SU-DHL-6 (cell line): ENCODE measurements around the gene SUMO4.

ENCODE experiments used
- H2AFZ ChIP-seq: fragments of 200-600 bp; sonication (generic); 2 replicates; pipeline ENCODE4 v1.6.1; 2014; ENCODE audit warnings: low read depth, mild to moderate bottlenecking, moderate library complexity, mixed read lengths, antibody characterized with exemption, low read length; ENCODE audit not compliant: severe bottlenecking
- H3F3A ChIP-seq: fragments of 200-600 bp; shearing (Covaris generic); 2 replicates; pipeline ENCODE4 v1.6.0; 2016; ENCODE audit warnings: antibody characterized with exemption, mild to moderate bottlenecking; ENCODE audit not compliant: insufficient read depth
- H3K27ac ChIP-seq: fragments of 200-600 bp; sonication (generic); 2 replicates; pipeline ENCODE4 v1.5.1; 2016; ENCODE audit warnings: low read depth, mild to moderate bottlenecking, low read length, moderate library complexity, mixed read lengths
- H3K27me3 ChIP-seq: fragments of 200-600 bp; sonication (generic), shearing (Covaris generic); 2 replicates; pipeline ENCODE4 v1.6.0; 2014; ENCODE audit warnings: mild to moderate bottlenecking, low read length
- H3K36me3 ChIP-seq: fragments of 200-600 bp; sonication (generic); 2 replicates; pipeline ENCODE4 v1.6.1; 2014; ENCODE audit warnings: mild to moderate bottlenecking, low read length, mixed read lengths
- H3K4me2 ChIP-seq: fragments of 300-600, 200-600 bp; shearing (Covaris generic), sonication (generic); 2 replicates; pipeline ENCODE4 v1.6.0; 2014; ENCODE audit warnings: low read length, low read depth, mild to moderate bottlenecking; ENCODE audit not compliant: poor library complexity, severe bottlenecking
- H3K4me3 ChIP-seq: fragments of 200-600 bp; sonication (generic); 2 replicates; pipeline ENCODE4 v1.5.1; 2014; ENCODE audit warnings: antibody characterized with exemption, low read length, mild to moderate bottlenecking, mixed read lengths; ENCODE audit not compliant: insufficient read depth, poor library complexity, severe bottlenecking
- H3K79me2 ChIP-seq: fragments of 200-600 bp; sonication (generic); 2 replicates; pipeline ENCODE4 v1.6.1; 2014; ENCODE audit warnings: mild to moderate bottlenecking, low read length, moderate library complexity; ENCODE audit not compliant: insufficient read depth
- H3K9ac ChIP-seq: fragments of 200-600 bp; sonication (generic); 2 replicates; pipeline ENCODE4 v1.7.0; 2014; ENCODE audit warnings: mild to moderate bottlenecking, low read length
- H3K9me2 ChIP-seq: fragments of 200-600 bp; sonication (generic); replicated peaks from 2 replicates; pipeline ENCODE4 v1.6.1; 2014; ENCODE audit warnings: low read length; ENCODE audit not compliant: insufficient read depth
- H3K9me3 ChIP-seq: fragments of 200-600 bp; sonication (generic); 2 replicates; pipeline ENCODE4 v1.6.1; 2014; ENCODE audit warnings: low read length, mixed read lengths; ENCODE audit not compliant: insufficient read depth
- H4K20me1 ChIP-seq: fragments of 200-600 bp; sonication (generic); 2 replicates; pipeline ENCODE4 v1.6.1; 2014; ENCODE audit warnings: low read depth, mild to moderate bottlenecking, antibody characterized with exemption, low read length, moderate library complexity, mixed read lengths
- EZH2phosphoT487 ChIP-seq: fragments of 200-600 bp; sonication (generic), shearing (Covaris generic); conservative IDR thresholded peaks from 2 replicates; pipeline ENCODE4 v1.6.1; 2018; ENCODE audit warnings: mild to moderate bottlenecking, antibody characterized with exemption, low read length, moderate library complexity, mixed read lengths
- TF ChIP-seq, protein P1 (sequence below): fragments of 200-600 bp; sonication (generic); IDR thresholded peaks from one replicate; pipeline ENCODE4 v1.5.1; 2017; ENCODE audit warnings: antibody characterized with exemption, mild to moderate bottlenecking, low read length, moderate library complexity; ENCODE audit not compliant: insufficient read depth, poor library complexity, severe bottlenecking

The SUMO4 gene

DNA sequence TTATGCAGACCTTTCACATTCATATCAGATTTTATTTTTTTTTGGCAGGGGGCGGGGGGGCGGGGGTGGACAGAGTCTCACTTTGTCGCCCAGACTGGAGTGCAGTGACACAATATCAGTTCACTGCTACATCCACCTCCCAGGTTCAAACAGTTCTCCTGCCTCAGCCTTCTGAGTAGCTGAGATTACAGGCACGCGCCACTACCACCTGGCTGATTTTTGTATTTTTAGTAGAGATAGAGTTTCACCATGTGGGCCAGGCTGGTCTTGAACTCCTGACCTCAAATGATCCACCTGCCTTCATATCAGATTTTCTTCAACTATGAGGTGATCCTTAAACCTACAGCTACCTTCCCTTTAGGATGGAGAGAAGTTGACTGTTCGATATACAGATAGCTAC, 8.0 kb upstream of the SUMO4 start:
- Histone ChIP-seq H3K27ac (no peak overlapping the region), H3K4me2 (no peak overlapping the region), H3F3A (peaks cover 4% of the 10 kb centered on the region; the same call in 1 of the 2 replicates), H3K36me3 (peaks cover 5% of the 10 kb centered on the region), H3K9me2 (no peaks in the 10 kb centered on the region), H3K4me3 (no peak overlapping the region), H4K20me1 (no peaks in the 10 kb centered on the region), H3K27me3 (no peaks in the 10 kb centered on the region), H3K9me3 (no peaks in the 10 kb centered on the region), H3K9ac (no peak overlapping the region), H2AFZ (no peak overlapping the region), H3K79me2 (0 out of 2 replicates have a peak, but pooled peaks cover 14% of the 10 kb centered on the region)
- TF ChIP-seq EZH2phosphoT487: no peak
- TF ChIP-seq, protein P1, sequence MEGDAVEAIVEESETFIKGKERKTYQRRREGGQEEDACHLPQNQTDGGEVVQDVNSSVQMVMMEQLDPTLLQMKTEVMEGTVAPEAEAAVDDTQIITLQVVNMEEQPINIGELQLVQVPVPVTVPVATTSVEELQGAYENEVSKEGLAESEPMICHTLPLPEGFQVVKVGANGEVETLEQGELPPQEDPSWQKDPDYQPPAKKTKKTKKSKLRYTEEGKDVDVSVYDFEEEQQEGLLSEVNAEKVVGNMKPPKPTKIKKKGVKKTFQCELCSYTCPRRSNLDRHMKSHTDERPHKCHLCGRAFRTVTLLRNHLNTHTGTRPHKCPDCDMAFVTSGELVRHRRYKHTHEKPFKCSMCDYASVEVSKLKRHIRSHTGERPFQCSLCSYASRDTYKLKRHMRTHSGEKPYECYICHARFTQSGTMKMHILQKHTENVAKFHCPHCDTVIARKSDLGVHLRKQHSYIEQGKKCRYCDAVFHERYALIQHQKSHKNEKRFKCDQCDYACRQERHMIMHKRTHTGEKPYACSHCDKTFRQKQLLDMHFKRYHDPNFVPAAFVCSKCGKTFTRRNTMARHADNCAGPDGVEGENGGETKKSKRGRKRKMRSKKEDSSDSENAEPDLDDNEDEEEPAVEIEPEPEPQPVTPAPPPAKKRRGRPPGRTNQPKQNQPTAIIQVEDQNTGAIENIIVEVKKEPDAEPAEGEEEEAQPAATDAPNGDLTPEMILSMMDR: no peak

DNA sequence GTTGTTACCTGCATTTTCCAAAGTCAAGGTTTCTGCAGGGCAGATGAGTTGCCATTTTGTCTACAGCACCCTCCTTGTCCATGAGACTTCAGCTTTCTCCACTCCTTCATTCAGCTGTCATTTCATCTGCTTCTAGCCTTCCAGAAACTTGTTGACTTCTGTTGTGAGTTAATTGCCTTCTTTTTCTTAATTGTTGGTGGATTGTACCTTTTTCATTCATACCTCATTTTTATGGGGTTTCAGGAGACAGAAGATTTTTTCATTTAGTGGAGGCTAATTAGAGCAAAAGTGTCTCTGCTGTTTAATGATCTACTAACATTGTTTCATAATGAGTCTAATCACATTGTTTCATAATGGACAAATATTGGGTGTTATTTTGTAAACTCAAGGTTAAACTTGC, 7.5 kb upstream of the SUMO4 start:
- no peak overlapping the region for H3K9ac ChIP-seq
- H2AFZ ChIP-seq: no peak overlapping the region
- H3K27me3 ChIP-seq: no peaks in the 10 kb centered on the region
- H3K4me2 ChIP-seq: no peak overlapping the region
- H3K36me3 ChIP-seq: peaks cover 5% of the 10 kb centered on the region
- H3K4me3 ChIP-seq: no peak overlapping the region
- H3K9me3 ChIP-seq: no peaks in the 10 kb centered on the region
- H4K20me1 ChIP-seq: no peaks in the 10 kb centered on the region
- no peak for TF ChIP-seq EZH2phosphoT487
- TF ChIP-seq, protein P1: no peak
- 0 out of 2 replicates have a peak, but pooled peaks cover 14% of the 10 kb centered on the region for H3K79me2 ChIP-seq
- H3K27ac ChIP-seq: no peak overlapping the region
- peaks cover 4% of the 10 kb centered on the region; the same call in 1 of the 2 replicates for H3F3A ChIP-seq
- H3K9me2 ChIP-seq: no peaks in the 10 kb centered on the region

DNA sequence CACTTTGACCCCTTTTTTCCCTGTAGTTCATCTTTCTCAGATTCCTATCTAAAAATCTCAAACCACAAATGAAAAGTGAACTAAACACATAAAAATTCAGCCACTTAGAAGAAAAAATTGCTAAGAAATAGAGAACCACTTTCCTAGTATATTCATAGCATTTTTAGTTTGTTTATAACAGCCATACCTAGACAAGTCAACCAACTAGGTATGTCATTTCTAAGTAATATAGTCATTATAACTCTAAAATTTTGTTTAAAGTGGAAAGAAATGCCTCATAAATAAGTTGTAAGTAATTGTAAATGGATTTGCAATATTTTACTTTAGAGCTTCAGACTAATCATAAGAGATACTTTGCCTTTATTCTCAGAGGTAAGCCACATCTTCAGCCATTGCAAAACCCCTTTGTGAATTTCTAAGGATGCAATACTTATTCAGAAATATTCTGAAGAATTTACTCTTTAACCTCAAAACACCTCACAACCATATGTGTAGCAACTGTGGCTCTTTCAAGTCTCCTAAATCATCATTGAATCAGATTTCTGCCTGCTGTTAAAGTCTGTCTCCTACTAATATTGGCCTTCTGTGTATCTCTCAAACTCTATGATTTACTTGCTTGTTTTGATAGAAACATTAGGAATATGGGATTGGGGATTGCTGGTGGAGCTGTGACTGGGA, 6.9 kb upstream of the SUMO4 start:
- Histone ChIP-seq H4K20me1 (no peaks in the 10 kb centered on the region), H3K27ac (no peak overlapping the region), H3F3A (peaks cover 4% of the 10 kb centered on the region; the same call in 1 of the 2 replicates), H3K79me2 (0 out of 2 replicates have a peak, but pooled peaks cover 12% of the 10 kb centered on the region), H3K36me3 (peaks cover 11% of the 10 kb centered on the region), H3K4me3 (no peak overlapping the region), H3K9me3 (no peaks in the 10 kb centered on the region), H3K4me2 (no peak overlapping the region), H3K27me3 (no peaks in the 10 kb centered on the region), H3K9me2 (no peaks in the 10 kb centered on the region), H2AFZ (no peak overlapping the region), H3K9ac (no peak overlapping the region)
- no peak for TF ChIP-seq EZH2phosphoT487
- TF ChIP-seq, protein P1: no peak
